ENCODE data around the gene COL13A1. TPM values are rescaled to one million over a fixed set of nuclear protein-coding genes. Genes with fewer than 3 reads are reported as not detected.

The COL13A1 gene
- total and polyA plus RNA-seq, 2 experiments from 2014 or later = 5.2 to 8.6 TPM

GRCh38 chr10:69891057-69891617, 89.4 kb downstream of the COL13A1 start (continued):
- TF ChIP-seq CTCF (conservative IDR thresholded peaks at IDR 0.05; ENCODE audit: low read depth in 2 of 2) = no peak
- TF ChIP-seq, protein P1, sequence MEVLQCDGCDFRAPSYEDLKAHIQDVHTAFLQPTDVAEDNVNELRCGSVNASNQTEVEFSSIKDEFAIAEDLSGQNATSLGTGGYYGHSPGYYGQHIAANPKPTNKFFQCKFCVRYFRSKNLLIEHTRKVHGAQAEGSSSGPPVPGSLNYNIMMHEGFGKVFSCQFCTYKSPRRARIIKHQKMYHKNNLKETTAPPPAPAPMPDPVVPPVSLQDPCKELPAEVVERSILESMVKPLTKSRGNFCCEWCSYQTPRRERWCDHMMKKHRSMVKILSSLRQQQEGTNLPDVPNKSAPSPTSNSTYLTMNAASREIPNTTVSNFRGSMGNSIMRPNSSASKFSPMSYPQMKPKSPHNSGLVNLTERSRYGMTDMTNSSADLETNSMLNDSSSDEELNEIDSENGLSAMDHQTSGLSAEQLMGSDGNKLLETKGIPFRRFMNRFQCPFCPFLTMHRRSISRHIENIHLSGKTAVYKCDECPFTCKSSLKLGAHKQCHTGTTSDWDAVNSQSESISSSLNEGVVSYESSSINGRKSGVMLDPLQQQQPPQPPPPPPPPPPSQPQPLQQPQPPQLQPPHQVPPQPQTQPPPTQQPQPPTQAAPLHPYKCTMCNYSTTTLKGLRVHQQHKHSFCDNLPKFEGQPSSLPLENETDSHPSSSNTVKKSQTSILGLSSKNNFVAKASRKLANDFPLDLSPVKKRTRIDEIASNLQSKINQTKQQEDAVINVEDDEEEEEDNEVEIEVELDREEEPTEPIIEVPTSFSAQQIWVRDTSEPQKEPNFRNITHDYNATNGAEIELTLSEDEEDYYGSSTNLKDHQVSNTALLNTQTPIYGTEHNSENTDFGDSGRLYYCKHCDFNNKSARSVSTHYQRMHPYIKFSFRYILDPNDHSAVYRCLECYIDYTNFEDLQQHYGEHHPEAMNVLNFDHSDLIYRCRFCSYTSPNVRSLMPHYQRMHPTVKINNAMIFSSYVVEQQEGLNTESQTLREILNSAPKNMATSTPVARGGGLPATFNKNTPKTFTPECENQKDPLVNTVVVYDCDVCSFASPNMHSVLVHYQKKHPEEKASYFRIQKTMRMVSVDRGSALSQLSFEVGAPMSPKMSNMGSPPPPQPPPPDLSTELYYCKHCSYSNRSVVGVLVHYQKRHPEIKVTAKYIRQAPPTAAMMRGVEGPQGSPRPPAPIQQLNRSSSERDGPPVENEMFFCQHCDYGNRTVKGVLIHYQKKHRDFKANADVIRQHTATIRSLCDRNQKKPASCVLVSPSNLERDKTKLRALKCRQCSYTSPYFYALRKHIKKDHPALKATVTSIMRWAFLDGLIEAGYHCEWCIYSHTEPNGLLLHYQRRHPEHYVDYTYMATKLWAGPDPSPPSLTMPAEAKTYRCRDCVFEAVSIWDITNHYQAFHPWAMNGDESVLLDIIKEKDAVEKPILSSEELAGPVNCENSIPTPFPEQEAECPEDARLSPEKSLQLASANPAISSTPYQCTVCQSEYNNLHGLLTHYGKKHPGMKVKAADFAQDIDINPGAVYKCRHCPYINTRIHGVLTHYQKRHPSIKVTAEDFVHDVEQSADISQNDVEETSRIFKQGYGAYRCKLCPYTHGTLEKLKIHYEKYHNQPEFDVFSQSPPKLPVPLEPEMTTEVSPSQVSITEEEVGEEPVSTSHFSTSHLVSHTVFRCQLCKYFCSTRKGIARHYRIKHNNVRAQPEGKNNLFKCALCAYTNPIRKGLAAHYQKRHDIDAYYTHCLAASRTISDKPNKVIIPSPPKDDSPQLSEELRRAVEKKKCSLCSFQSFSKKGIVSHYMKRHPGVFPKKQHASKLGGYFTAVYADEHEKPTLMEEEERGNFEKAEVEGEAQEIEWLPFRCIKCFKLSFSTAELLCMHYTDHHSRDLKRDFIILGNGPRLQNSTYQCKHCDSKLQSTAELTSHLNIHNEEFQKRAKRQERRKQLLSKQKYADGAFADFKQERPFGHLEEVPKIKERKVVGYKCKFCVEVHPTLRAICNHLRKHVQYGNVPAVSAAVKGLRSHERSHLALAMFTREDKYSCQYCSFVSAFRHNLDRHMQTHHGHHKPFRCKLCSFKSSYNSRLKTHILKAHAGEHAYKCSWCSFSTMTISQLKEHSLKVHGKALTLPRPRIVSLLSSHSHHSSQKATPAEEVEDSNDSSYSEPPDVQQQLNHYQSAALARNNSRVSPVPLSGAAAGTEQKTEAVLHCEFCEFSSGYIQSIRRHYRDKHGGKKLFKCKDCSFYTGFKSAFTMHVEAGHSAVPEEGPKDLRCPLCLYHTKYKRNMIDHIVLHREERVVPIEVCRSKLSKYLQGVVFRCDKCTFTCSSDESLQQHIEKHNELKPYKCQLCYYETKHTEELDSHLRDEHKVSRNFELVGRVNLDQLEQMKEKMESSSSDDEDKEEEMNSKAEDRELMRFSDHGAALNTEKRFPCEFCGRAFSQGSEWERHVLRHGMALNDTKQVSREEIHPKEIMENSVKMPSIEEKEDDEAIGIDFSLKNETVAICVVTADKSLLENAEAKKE (CRISPR knock-in tag; IDR thresholded peaks at IDR 0.05) = no peak

DNA sequence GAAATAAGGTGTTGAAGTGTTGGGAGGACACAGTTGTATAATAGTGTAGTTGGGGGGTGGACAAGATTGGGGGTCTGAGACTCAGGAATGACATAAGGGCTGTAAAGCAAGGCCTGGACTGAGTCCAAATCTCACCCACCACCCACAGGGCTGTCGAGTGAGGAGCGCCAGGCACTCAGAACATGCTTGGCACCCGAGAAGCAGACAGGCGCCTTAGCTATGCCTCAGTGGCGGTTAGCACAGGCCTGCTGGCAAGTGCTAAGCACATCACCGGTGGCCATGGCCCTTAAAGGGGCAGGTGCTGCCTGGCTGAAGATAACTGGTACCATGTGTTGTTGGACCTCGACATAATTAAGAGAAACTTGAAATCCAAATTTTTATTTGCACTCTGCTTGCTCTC, 90.7 kb downstream of the COL13A1 start:
- Histone ChIP-seq H3K4me3 (no peak overlapping the region), H3K27ac (ENCODE audit: low read depth) (no peak overlapping the region), H3F3A (replicated peaks; ENCODE audit: low read depth) (no peaks in the 10 kb centered on the region), H3K4me1 (ENCODE audit: insufficient read depth) (0 out of 2 replicates have a peak, but pooled peaks cover 10% of the 10 kb centered on the region), H3K36me3 (ENCODE audit: insufficient read depth) (no peaks in the 10 kb centered on the region), H4K20me1 (replicated peaks; ENCODE audit: insufficient read depth) (no peaks in the 10 kb centered on the region), H3K79me2 (replicated peaks; ENCODE audit: insufficient read depth) (no peaks in the 10 kb centered on the region), H3K27me3 (ENCODE audit: insufficient read depth) (no peaks in the 10 kb centered on the region), H2AFZ (no peak overlapping the region), H3K4me2 (no peak overlapping the region), H3K9me2 (ENCODE audit: insufficient read depth) (no peaks in the 10 kb centered on the region)
- Mint-ChIP-seq H3K36me3 (ENCODE audit: low read depth) (no peaks in the 10 kb centered on the region; the same call in 2 of the 3 replicates), H3K27ac (no peak overlapping the region), H3K9me3 (no peaks in the 10 kb centered on the region), H3K4me3 (no peak overlapping the region), H3K4me1 (peaks cover 12% of the 10 kb centered on the region), H3K27me3 (ENCODE audit: insufficient read depth, low read depth, poor library complexity) (peaks cover 13% of the 10 kb centered on the region)
- ATAC-seq = no peak
- no peak for DNase-seq (ENCODE audit: low spot score)
- TF ChIP-seq POLR2AphosphoS5 (IDR thresholded peaks at IDR 0.05; ENCODE audit: low read depth) (no peak), EZH2 (IDR thresholded peaks at IDR 0.05; ENCODE audit: low read depth, unreplicated experiment) (no peak), NANOG (IDR thresholded peaks at IDR 0.05; ENCODE audit: borderline replicate concordance) (no peak), CTCF (conservative IDR thresholded peaks at IDR 0.05; ENCODE audit: low read depth in 2 of 2) (no peak)
- TF ChIP-seq, protein P2, sequence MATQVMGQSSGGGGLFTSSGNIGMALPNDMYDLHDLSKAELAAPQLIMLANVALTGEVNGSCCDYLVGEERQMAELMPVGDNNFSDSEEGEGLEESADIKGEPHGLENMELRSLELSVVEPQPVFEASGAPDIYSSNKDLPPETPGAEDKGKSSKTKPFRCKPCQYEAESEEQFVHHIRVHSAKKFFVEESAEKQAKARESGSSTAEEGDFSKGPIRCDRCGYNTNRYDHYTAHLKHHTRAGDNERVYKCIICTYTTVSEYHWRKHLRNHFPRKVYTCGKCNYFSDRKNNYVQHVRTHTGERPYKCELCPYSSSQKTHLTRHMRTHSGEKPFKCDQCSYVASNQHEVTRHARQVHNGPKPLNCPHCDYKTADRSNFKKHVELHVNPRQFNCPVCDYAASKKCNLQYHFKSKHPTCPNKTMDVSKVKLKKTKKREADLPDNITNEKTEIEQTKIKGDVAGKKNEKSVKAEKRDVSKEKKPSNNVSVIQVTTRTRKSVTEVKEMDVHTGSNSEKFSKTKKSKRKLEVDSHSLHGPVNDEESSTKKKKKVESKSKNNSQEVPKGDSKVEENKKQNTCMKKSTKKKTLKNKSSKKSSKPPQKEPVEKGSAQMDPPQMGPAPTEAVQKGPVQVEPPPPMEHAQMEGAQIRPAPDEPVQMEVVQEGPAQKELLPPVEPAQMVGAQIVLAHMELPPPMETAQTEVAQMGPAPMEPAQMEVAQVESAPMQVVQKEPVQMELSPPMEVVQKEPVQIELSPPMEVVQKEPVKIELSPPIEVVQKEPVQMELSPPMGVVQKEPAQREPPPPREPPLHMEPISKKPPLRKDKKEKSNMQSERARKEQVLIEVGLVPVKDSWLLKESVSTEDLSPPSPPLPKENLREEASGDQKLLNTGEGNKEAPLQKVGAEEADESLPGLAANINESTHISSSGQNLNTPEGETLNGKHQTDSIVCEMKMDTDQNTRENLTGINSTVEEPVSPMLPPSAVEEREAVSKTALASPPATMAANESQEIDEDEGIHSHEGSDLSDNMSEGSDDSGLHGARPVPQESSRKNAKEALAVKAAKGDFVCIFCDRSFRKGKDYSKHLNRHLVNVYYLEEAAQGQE (IDR thresholded peaks at IDR 0.05; ENCODE audit: unreplicated experiment) = no peak
